Breast epithelium (tissue), 3 donors: ENCODE data around the gene ARID3C.

Experiments used
- POLR2AphosphoS5 ChIP-seq, 3 donors: sonication (generic); formaldehyde crosslinking; IDR thresholded peaks; one replicate each; pipeline ENCODE4 v1.6.1; 2017; ENCODE audit warnings: antibody characterized with exemption in 3 of 3
- TF ChIP-seq, protein P1 (sequence below), 3 donors: fragments of 450-650 bp; IDR thresholded peaks; one replicate each; pipeline ENCODE4 v1.5.1; 2016 to 2017; ENCODE audit warnings: antibody characterized with exemption in 3 of 3, mild to moderate bottlenecking in 3 of 3, moderate library complexity in 3 of 3

- no peak for TF ChIP-seq POLR2AphosphoS5 (IDR thresholded peaks at IDR 0.05)
- TF ChIP-seq, protein P1, sequence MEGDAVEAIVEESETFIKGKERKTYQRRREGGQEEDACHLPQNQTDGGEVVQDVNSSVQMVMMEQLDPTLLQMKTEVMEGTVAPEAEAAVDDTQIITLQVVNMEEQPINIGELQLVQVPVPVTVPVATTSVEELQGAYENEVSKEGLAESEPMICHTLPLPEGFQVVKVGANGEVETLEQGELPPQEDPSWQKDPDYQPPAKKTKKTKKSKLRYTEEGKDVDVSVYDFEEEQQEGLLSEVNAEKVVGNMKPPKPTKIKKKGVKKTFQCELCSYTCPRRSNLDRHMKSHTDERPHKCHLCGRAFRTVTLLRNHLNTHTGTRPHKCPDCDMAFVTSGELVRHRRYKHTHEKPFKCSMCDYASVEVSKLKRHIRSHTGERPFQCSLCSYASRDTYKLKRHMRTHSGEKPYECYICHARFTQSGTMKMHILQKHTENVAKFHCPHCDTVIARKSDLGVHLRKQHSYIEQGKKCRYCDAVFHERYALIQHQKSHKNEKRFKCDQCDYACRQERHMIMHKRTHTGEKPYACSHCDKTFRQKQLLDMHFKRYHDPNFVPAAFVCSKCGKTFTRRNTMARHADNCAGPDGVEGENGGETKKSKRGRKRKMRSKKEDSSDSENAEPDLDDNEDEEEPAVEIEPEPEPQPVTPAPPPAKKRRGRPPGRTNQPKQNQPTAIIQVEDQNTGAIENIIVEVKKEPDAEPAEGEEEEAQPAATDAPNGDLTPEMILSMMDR (IDR thresholded peaks at IDR 0.05) = peak; percentile 50 to 72 (median 60)
Measured at GRCh38 chr9:34664281-34665066, 35.6 kb upstream of the ARID3C start.
